Right ventricle myocardium inferior (tissue), 1 donor: ENCODE results near the gene STX1A. TPM values are rescaled to one million over a fixed set of nuclear protein-coding genes. Genes with fewer than 3 reads are reported as not detected.
"Not testable (repeated sequence)": the region's sequence is repeated elsewhere in the genome, so short reads cannot be mapped to it uniquely, and the experiment has no call there.

Experiments
- ATAC-seq: fragments of 200-7000 bp; cut with Tn5 transposase; one replicate; pipeline ENCODE4 v1.9.1; 2020; ENCODE audit warnings: mild to moderate bottlenecking, moderate library complexity
- DNase-seq: peaks from one replicate; pipeline ENCODE4 v3.0.0; 2021; ENCODE audit errors: missing footprints
- intact Hi-C: fragments of 100-400 bp; cut with DNase I; formaldehyde crosslinking; loops from one replicate; pipeline ENCODE4 v1.11.0; 2022
- total RNA-seq: library from RNA; stranded (reverse); fragmentation: NEBNext Ultra II Directional; extraction: Animal tissue kit (Norgen Biotek cat#: 25700); gene quantifications from one replicate; pipeline ENCODE4 v1.2.1, GENCODE V29; 2021
- donor health status: DM: no; HTN: yes; CAD: no; lungs with severe emphysema.

Gene STX1A
- total RNA-seq, 1 donor from 2014 or later, result 1.6 TPM

DNA sequence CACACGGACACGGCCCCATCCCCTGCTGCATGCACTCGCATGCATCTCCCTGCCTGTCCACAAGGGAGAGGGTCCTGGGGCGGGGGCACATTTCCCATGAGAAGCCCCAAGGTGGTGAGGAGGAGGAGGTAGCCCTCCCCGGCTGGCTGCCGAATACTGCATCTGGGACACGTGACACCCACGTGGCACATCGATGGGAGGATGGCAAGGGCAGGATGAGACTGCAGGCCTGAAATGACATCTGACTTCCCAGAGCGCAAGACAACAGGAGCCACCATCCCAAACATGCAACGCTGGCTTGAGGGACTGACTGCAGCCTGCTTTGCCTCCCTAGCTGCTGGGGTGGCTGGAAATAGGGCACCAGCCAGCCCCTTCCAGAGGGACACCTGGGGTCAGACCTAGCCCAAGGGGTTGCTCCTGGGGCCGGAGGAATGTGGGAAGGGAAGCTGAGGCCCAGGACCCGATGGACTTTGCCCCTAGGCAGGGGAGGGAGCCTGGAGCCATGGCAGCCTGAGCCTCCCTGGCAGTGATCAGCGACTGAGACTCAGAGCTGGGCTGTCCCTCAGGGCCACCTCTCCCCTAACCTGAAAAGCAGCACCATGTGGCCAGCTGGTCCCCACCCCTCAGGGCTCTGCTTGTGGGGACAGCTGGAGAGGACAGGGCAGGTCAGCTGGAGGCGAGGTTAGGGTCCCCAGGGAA lies 19.9 kb downstream of the STX1A start:
- intact Hi-C loops, result no loop called here
- peak; percentile 51 for DNase-seq
- no peak for ATAC-seq

DNA sequence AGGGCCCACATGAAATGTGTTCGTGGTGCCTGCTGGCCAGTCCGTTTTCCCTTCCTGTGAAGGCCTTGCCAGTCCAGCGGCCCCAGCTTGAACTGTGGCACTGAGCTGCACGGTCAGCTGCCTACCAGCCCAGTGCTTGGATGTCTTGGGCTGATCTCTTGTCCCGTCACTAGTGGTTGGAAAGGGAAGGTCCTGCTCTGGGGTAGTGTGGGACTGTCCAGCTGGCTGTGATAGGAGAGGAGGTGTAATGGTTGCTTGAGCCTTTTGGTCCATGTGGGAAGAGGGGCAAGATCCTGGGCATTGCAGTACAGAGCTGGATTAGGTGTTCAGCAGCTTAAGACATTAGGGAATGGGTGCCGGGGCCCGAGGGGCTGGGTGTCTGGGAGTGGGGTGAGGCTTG lies 21.1 kb downstream of the STX1A start:
- intact Hi-C loops, result no loop called here

DNA sequence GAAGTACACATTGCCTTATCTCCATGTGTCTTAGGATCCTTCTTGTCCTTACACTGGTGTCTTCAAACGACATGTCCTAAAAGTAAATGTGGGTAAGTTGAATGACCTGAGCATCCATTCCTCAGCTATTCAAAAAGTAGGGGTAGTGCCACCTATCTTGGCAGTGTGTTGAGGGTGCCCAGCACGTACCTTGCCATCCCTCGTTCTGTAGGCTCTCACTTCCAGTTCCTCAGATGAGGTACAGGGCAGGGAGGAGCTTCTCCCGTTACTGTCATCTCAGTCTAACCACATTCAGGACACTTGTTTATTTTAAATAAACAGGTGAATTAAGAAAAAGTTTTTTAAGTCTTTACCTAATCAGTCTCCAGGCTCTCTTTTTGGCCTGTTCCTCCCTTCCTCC lies 23.1 kb downstream of the STX1A start:
- DNase-seq, result no peak
- intact Hi-C loops, result no loop called here
- no peak for ATAC-seq

More for the DNA sequence above, 21.1 kb downstream of the STX1A start:
- ATAC-seq, result no peak
- peak; percentile 18 for DNase-seq

DNA sequence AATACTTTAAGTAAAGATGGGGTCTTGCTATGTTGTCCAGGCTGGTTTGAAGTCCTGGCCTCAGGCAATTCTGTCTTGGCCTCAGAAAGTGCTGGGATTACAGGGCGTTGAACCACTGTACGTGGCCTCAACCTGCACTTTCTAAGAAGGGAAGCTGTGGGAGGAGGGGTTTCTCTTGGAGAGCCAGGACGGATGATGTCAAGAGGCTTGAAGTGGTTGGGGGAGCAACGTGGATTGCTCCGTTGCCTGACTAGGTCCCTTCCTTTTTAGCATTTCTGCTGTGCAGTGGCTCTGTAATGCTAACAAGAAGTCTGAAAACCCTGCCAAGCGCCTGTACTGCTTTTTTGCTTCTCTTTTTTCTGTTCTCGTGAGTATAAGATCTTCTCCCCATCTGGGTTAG lies 28.8 kb downstream of the STX1A start:
- intact Hi-C loops, result no loop called here
- peak; percentile 8 for DNase-seq
- no peak for ATAC-seq

DNA sequence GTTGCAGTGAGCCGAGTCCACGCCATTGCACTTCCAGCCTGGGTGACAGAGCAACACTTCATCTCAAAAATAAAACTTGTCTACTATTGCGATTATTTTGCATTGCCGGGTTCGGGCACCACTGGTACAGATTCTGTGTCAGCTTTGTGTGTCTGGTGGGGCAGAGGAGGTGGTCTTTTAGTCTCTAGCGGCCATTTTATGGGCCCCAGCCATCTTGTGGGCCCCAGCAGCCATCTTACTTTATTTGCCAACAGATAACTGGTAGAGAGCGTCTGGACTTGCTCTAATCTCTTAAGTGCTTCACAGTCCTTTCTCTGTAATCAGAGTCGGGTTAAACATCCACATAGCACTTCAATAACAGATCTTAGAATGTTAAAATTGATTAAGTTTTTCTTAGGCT lies 31.2 kb downstream of the STX1A start:
- intact Hi-C loops, result no loop called here
- no peak for ATAC-seq
- peak; percentile 20 for DNase-seq

DNA sequence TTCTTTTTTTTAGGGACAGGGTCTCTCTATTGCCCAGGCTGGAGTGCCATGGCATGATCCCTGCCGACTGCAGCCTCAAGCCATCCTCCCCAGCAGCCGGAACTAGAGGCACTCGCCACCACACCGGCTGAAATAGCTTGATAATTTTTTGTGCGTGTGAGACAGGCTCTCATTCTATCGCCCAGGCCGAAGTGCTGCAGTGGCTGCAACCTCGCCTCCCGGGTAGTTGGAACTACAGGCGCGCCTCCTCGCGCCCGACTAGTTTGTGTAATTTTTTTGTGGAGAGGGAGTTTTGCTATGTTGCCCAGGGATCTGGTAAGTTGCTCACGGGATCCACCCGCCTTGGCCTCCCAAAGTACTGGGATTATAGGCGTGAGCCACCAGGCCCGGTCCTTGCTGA lies 34.2 kb downstream of the STX1A start:
- no peak for ATAC-seq
- peak; percentile 65 for DNase-seq
- intact Hi-C loops, result no loop called here

DNA sequence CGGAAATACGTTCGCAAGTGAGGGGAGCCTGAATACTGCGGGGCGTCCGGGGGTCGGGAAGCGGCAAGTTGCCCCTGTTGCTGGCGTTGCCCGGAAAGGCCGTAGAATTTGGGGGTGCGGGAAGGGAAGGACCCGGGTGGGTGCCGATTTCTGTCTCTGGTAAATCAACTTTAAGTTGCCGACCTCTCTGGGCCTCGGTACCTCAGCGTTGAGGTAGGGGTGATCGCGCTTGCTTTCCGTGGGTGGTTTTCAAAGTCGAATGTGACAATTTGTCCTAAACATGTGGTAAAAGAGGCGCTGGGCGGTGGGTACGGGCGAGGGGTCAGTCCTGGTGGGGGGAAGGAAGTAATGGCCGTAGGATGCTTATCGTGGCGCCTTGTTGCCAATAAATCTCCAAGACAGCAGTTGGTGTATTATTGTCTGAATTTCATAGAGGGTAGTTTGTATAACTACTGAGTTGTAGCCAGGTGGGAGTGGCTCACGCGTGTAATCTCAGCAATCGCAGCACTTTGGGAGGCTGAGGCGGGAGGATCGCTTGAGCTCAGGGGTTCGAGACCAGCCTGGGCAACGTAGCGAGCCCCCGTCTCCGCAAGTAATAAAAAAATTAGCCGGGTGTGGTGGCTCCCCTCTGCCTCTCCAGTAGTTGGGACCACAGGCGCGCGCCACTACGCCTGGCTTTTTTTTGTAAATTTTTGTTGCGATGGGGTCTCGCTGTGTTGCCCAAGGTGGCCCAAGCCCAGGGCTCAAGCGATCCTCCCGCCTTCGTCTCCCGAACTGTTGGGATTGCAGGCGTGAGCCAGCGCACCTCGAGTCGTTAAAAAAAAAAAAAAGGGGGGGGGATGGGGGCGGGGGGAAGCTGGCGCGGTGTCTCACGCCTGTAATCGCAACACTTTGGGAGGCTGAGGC lies 35.4 kb downstream of the STX1A start:
- intact Hi-C loops, result loop anchor here (1.0 kb wide), 2 partner anchors 17 to 41 kb away; partner anchors contain the start of gene VPS37D
- ATAC-seq (no peak), DNase-seq (peak; percentile 54)

DNA sequence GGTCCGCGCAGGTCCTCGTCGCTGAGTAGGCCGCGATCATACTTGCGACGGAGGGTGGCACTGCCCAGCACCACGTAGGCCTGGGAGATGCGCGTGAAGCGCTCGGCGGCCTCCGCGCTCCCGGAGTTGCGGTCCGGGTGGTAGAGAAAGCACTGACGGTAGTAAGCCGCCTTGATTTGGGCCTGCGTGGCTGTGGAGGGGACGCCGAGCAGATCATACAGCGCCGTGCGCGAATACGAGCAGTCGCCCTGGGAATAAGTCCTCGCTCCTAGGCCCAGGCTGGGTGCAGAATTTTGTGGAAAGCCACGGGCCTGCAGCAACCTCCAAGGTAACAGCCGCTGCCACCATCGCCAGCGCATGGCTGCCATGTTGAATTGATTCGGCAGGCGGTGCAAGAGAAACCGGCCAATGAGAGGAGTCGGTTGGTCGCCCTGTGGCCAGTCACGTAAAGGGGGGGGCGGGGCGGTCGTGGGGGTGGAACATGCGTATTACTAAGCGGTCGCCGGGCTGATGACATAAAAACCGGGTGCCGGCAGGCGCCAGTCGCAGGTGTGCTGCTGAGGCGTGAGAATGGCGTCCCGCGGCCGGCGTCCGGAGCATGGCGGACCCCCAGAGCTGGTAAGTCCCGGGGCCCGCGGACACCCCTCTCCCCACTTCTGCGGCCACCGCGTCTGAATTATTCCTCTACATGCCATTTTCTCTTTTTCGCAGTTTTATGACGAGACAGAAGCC lies 36.2 kb downstream of the STX1A start, which contains the start of the genes BUD23 and DNAJC30:
TSS of gene BUD23 (plus strand) at position 542 of the 732 bp plus-strand sequence. CDS start at position 571, 29 bp downstream.
TSS of gene DNAJC30 (minus strand) at position 398 of the 732 bp plus-strand sequence. CDS start at position 368, 30 bp downstream.
- ATAC-seq (peak; percentile 97), DNase-seq (peak; percentile 98)
- intact Hi-C loops, result loop anchor here (1.0 kb wide), 2 partner anchors 16 to 42 kb away; partner anchors contain the start of gene VPS37D

DNA sequence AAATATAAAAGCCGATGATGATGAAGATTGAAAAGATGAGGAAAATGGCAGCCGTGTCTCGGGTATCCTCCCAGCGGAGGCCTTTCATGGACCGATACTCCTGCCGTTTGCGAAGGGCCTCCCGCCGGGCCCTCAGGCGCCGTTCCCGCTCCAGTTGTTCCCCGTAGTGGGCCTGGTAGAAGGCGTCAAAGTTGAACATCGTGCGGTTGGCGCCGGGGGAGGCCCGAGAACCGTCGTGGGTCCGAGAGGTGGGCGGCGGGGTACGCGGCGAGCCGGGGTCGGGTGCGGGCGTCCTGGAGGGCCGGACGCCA lies 36.8 kb downstream of the STX1A start:
- intact Hi-C loops, result loop anchor here (1.0 kb wide), 2 partner anchors 15 to 43 kb away; partner anchors contain the start of gene VPS37D
- ATAC-seq (no peak), DNase-seq (no peak)

DNA sequence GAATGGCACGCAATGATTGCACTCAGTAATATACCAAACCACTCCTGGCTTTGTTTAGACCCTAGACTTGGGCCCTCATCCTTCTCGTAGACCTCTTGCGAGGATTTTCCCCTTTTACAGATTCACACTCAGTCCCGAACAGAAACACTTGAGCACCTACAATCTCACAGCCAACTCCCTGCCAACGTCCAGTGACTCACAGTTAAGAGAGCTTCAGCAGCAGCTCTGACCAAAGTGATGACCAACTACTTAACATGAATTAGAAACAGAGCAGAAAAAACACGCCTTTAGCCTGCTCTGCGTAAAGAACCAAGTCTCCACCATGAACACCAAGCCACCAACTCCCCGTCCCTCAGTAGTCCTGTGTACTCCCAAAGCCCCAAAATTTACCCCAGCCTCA lies 38.4 kb downstream of the STX1A start:
- intact Hi-C loops, result no loop called here
- ATAC-seq, result no peak
- no peak for DNase-seq

DNA sequence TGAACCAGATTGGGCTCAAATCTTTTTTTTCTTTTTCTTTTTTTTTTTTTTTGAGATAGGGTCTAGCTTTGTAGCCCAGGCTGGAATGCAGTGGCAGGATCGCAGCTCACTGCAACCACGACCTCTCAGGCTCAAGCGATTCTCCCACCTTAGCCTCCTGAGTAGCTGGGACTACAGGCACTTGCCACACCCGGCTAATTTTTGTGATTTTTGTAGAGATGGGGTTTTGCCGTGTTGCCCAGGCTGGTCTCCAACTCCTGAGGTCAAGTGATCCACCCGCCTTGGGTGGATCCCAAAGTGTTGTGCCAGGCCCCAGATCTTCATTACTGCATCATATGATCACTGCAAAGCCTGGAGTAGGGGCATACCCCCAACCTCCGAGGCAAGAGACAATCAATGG lies 39.0 kb downstream of the STX1A start:
- peak; percentile 14 for DNase-seq
- intact Hi-C loops, result no loop called here
- ATAC-seq, result no peak

DNA sequence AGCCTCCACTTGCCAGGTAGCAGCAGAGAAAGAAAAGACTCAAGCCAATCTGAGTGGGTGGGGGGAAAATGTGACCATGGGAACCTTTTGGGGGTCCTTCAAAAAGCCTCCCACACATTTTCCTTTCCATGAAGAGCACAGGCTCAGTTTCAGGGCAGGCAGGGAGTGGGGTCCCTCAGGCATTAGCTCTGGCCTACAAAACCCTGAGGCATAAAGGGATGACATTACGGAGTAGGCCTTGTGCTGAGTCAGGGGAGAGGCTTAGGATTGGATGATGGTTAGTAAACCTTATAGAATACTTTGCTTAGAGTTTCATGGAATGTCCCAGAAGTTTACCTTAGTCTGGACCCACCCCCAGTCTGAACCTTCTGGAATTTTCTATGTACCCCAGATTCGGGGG lies 39.8 kb downstream of the STX1A start:
- ATAC-seq (no peak), DNase-seq (no peak)
- intact Hi-C loops, result no loop called here

DNA sequence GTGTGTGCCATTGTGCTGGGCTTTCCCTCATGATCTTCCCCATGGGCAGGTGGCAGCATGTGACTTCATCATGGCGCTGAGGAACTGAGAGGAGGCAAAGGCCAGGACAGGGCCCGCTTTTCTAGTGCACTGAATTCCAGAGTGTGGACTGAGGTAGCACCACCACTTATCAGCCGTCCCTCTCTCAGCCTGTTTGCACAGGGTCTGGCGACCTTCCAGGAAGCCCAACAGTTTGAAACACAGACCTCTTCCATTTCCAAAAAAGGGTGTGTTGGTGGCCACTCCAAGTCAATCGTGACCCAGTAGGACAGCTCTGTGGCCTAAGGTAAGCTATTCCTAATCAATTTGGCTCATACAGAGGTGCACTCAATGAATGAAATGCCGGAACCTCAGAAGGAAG lies 40.6 kb downstream of the STX1A start:
- ATAC-seq (no peak), DNase-seq (peak; percentile 11)
- intact Hi-C loops, result no loop called here

DNA sequence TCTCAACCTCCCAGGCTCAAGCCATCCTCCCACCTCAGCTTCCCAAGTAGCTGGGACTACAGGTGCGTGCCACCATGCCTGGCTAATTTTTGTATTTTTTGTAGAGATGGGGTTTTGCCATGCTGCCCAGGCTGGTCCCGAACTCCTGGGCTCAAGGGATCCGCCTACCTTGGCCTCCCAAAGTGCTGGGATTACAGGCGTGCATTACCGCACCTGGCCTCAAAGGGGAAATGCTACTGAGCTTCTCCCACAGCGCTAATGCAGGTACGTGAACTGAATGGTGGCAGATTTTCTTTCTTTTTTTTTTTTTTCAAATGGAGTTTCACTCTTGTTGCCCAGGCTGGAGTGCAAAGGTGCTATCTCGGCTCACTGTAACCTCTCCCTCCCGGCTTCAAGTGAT lies 43.4 kb downstream of the STX1A start:
- intact Hi-C loops, ATAC-seq: not testable (repeated sequence)
- peak; percentile 2 for DNase-seq

DNA sequence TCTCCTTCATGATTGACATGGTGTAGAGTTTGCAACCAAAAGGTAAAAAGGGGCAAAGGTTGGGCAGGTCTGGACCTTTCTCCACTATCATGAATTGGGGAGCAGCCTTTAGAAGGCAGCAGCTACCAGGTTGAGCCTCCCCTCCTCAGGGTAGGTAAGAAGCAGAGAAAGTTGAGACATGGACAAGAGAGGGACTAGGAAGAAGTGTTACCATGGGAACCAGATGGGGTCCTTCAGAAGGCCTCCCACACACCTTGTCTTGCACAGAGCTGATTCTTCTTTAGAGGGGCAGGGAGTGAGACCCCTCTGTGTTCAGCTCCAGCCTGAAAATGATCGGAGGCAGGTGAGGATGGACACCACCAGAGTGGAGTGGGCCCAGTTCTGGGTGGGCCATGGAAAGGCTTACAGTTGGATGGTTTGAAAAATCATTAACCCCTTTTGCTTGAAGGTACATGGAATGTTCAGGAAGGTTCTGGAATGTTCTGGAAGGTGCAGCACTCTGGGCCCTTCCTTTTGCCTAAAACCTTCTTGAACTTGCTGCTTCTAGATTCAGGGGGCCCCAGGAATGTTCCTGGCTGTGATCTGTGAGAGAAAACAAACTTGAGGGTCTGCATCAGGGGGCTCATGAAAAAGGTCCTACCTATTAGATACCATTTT lies 44.9 kb downstream of the STX1A start:
- intact Hi-C loops, result no loop called here

DNA sequence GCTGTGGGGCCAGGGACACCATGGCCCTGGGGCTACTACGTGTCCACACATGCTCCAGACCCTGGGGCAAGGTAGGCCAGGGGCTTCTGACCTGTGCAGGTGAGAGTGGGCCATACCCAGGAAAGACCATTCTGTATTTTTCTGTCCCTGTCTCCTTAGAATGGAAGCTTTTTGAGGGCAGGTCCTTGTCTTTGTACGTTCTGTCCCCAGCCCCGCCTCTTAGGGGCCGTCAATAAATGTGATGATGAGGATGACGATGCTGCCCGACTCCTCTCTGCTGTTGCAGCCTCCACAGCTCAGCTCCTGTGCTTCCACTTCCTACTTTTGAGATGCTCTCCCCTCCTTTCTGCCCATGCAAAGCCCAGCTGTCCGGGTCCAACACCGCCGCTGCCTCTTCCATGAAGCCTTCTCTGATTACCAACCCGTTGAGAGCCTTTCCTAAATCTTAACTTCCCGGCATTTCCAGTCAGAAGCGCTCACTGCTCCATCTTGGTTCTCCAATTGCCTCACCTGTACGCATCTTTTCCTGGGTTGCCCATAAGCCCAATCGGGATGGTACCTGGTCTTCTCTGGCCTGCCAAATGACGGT lies 47.5 kb downstream of the STX1A start:
- intact Hi-C loops, result no loop called here
- ATAC-seq, result no peak

More for the DNA sequence above, 44.9 kb downstream of the STX1A start:
- ATAC-seq (no peak), DNase-seq (no peak)

DNA sequence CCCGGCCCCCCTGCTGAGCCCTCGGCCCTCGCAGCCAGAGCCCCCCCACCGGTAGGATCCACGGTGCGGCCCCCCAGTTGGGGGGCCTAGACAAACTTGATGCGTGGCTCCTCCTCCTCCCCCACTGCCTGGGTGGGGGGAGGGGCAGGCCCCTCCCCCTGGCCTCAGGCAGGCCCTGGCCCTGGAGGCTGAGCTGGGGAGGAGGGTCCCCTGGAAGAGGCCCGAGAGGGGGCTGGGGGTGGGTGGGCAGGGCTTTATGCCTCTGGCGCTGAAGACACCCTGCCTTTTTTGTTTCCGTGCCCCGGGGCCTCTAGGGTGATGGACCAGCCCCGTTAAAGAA lies 48.2 kb downstream of the STX1A start:
- intact Hi-C loops, result no loop called here
- ATAC-seq (no peak), DNase-seq (no peak)

More for the DNA sequence above, 47.5 kb downstream of the STX1A start:
- peak; percentile 57 for DNase-seq

DNA sequence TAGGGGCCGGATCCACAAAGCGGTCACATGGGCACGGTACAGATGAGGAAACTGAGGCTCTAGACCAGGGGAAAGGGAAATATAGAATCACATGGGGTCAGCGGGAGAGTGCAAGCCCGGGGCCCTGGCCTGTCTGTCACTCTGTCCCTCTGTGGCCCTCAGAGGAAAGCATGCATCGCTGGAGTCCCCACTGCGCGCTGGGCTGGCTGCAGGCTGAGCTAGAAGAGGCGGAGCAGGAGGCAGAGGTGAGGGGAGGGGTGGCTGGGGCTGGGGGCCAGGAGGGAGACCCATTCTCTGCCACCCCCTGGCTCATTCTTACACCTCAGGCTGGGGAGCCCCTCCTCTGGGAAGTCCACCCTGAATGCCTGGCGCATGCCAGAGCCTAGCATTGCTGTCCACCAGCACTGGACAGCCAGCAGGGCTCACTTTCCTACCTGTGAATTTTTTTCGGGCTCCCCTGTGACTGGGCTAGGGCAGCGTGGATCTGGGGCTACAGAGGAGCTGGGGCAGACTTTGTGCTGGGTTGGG lies 49.5 kb downstream of the STX1A start:
- DNase-seq (peak; percentile 37), ATAC-seq (no peak)
- intact Hi-C loops, result loop anchor here (5.0 kb wide), 1 partner anchor 52 kb away; no protein-coding TSS in a partner anchor
